Frontal cortex (tissue), 4 donors: Measurements from ENCODE around the gene GSTM2. TPM values are rescaled to one million over a fixed set of nuclear protein-coding genes. Genes with fewer than 3 reads are reported as not detected.

Experiments
- DNase-seq, 2 donors: peaks; one replicate each; pipeline ENCODE4 v3.0.0; 2012; ENCODE audit warnings: low spot score in 2 of 2
- FAIRE-seq: peaks from 2 replicates; lab custom pipeline; 2012; peaks lifted over from hg19 to GRCh38; lab: Jason Lieb, UNC
- total RNA-seq: library from RNA; depleted of rRNA; stranded (reverse); fragments of >200 nt; gene quantifications from one replicate; pipeline ENCODE4 v1.2.3, GENCODE V29; 2014
- donor health status: control.
- donor health status: control.
- donor health status: control.

GSTM2 gene
- total RNA-seq, 1 donor from 2014 or later = 18.8 TPM

DNA sequence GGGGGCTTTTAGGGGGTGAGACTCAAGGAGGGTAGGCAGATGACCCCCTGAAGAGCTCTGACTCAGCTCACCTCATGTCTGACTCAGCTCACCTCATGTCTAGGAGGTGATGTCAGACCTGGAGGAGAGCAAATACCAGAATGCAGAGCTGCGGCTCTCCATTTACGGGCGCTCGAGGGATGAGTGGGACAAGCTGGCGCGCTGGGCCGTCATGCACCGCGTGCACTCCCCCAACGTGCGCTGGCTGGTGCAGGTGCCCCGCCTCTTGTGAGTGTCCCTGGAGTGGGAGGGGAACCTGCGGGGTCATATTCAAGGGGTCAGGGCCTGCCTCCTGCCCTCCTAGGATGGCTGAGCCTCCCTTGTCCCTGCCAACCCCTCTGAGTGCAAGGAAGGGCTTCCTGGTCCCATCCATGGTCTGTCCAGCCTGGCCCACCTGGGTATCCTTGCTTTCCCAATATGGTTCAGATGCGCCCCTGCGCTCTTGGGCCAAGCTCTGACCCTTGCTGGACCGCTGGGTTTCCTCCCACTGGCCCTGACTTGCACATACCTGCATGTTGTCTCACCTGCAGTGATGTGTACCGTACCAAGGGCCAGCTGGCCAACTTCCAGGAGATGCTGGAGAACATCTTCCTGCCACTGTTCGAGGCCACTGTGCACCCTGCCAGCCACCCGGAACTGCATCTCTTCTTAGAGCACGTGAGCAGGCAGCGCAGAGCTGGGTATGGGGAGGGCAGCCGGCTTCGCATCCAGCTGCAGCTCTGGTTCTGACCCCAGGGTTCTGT, 39.1 kb upstream of the GSTM2 start:
- DNase-seq (no peak), FAIRE-seq (no peak)

DNA sequence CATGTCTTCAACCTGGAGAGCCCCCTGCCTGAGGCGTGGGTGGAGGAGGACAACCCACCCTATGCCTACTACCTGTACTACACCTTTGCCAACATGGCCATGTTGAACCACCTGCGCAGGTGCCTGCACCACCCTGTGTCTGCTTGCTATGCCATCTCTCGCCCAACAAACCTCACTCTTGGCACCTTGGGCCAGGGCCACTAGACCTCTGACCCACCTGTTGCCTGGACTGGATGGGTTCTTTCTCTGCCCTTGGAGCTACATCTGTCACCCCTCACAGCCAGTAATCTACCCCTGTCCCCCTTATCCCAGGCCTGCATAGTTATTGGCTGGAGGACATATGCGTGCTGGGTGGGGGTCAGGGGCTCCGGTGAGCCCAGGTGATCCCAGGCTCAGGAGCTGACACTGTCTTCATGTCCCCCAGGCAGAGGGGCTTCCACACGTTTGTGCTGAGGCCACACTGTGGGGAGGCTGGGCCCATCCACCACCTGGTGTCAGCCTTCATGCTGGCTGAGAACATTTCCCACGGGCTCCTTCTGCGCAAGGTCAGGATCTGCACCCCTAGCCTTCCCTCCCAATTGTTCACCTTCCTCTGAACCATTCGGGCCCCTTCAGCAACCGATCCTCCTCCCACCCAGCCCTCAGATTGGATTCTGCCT, 38.4 kb upstream of the GSTM2 start:
- FAIRE-seq = no peak

DNA sequence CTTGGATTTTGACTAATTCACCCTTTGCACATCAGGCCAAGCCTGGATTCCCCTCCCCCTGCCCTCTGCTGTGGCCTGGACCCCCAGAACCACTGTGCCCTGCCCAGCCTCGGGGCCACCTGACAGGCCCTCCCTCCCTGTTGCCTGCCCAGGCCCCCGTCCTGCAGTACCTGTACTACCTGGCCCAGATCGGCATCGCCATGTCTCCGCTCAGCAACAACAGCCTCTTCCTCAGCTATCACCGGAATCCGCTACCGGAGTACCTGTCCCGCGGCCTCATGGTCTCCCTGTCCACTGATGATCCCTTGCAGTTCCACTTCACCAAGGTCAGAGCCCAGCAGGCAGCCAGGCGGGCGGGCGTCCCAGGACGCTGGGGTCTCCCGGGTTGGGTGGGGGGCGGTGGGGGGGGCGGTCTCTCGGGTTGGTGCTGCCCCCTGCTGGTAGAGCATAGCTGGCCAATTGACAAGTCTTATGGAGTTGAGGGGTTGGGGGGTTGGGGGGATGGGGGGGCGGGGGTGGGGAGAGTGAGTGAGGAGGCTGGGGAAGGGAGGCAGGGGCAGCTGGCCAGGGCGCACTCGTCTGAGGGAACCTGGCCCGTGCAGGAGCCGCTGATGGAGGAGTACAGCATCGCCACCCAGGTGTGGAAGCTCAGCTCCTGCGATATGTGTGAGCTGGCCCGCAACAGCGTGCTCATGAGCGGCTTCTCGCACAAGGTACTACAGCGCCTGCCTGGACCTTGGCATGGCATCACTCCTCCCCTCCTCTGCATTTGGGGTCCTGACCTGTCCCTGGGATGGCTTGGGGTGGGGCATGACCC, 37.6 kb upstream of the GSTM2 start:
- no peak for FAIRE-seq
- no peak for DNase-seq

More for the DNA sequence above, 38.4 kb upstream of the GSTM2 start:
- DNase-seq = no peak

DNA sequence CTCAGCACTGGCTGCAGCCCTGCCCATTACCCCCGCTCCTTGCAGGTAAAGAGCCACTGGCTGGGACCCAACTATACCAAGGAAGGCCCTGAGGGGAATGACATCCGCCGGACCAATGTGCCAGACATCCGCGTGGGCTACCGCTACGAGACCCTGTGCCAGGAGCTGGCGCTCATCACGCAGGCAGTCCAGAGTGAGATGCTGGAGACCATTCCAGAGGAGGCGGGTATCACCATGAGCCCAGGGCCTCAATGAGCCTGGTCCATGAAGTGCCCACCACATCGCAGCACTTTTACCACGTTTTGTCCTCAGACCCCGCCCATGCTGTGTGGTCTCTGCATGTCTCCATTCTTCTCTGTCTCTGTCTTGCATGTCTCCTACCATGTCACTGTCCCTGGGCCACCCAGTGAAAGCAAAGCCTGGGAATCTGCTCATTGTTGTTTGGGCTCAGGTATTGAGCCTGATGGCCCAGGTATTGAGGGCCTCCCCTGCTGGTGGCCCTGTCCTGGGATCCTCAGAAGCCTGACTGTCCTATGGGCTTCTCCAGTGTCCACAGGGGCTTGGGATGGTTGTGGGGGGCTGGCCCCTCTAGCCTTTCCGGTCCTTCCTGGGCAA, 36.9 kb upstream of the GSTM2 start:
- DNase-seq (no peak), FAIRE-seq (no peak)

DNA sequence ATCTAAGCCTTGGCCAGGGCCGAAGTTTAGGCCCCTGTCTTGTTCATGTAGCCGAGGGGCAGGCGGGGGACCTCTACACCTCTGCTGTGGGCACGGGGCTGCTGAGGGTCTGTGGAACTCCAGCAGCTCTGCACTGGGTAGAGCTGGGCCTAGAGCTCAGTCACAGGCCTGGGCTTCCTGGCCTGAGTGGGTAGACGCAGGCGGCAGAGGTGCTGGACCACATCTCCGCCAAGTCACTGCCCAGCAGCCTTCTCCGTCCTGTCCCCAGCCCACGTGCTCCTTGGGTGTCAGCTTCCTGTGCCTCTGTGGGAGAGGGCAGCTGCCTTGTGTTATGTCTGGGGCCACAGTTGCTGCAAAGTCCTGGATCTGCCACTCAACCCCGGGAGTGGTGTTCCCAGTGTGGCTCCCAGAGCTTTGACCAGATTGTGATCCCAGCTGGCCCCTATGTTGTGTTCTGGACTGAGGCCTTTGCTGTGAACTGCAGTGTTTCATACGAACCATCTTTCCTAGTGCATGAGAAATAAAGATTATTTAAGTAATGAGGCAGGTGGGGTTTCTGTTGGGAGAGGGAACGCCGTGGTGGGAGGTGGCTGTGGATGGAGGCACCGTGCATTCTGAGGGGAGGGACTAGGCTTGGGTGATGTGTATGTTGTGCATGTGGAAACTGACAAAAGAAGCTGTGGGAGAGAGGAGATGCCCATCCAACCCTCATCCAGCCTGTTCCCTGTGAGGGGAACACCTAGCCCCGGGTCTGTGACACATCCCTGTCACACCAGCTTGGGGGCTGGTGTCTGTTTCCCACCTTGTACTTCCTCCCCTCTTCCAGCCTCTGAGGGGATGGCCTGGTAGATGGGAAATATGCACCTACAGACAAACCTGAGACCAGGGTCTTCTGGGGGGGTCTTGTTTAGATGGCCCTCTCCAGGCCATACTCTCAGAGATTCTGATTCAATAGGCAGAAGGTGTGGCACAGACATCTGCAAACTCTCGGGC, 36.0 kb upstream of the GSTM2 start:
- no peak for FAIRE-seq
- DNase-seq = no peak

DNA sequence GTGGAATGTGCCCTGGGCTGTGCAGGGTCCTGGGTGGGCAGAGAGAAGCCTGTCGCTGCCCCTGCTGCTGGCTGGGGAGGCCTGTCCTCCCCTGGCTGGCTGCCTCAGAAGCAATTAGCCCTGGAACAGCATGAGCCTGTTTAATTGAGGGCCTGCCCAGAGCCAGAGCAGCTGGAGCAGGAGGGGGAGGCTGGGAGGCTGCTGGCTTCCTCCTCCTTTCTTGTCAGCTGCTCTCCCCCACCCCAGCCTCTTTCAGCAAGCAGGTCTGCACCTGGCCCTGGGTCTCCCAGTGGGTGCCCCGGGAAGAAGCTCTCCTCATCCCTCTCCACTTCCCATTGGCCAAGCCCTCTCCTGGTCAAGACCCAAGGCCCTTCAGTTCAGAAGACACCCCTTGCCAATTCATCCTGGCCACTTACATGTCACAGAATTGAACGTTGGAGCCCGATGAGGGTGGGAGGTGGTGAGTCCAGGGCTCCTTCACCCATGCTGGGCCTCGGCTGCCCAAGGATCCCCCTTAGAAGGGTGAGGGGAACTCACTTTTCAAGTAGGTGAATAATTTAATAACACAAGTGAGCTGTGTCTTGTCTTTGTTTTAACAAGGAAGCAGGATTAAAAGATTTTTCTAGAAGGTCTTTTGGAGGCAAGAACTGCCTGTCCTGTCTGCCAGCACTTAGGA, 35.0 kb upstream of the GSTM2 start:
- peak in 1 of 2 donors; percentile 73 for DNase-seq
- no peak for FAIRE-seq

DNA sequence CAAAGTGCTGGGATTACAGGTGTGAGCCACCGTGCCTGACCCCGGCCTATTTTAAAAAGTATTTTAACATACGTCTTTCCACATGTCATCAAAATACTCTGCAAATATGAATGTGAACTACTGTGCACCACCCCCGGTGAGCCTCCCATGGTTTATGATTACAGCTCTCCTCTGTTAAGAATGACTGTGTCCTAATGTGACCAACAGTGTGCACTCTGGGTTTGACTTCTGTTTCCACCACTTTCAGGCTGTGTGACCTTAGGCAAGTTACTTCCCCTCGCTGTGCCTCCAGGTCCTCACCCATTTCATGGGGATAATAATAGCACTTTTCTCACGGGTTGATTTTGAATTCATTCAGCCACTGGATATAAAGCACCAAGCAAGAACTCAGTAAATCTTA, 33.6 kb upstream of the GSTM2 start:
- FAIRE-seq = no peak
- DNase-seq = no peak

DNA sequence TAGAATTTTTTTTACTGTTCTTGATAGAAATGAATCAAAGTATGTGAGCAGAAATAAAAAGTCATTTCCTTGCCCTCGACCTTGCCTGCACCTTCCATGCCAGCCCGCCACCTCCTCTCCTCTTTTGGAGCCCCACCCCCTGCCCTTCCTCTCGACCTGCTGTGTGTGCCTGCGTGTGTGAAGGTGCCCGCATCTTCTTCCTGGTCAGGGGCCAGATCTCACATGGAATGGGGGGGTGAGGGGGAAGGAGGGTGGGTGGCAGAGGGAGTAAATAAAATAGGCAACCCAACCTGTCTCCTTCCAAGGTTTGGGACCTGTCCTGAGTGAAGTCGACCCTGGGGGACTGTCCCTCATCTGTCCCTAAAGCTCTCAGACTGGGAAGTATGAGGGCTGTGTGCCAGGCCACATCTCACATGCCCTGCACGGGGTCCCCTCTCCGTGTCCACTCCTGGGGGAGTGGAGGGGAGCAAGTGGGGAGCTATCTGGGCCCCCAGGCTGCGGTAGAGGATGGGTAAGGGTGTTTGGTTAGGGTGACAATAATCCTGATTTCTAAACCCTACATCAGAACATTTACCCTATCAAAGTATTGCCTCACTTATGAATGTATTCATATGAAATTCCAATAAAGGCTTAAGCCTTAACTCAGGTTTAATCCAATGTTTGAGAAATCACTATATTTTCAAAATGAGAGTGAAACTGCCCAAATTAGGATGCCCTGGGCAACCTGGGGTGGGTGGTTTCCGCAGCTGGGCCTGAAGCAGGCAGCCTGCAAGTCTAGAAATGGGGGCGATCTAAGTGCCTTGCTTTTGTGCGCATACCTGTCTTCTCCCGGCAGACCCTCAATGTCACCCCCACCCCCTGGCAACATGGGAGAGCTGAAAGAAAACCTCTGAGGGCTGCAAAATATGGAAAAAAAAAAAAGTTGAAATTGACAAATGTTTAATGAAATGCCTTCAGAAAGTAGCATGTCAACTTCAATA, 32.8 kb upstream of the GSTM2 start:
- DNase-seq = peak in 1 of 2 donors; percentile 2
- FAIRE-seq = no peak

DNA sequence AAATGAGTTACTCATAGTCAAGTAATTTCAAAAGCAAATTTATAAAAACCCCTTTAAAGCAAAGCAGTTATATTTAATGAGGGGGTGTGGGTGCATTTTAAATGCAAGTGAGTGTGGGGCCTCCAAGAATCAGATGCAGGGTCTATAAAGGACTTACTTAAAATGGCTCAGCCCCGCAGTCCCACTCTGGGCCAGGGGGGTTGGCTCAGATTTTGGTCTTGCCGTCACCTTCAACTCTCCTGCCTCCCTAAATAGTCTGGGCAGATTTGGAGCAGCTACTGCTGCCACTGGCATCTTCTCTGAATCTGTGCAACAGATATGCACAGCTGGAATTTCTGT, 32.0 kb upstream of the GSTM2 start:
- FAIRE-seq = no peak
- DNase-seq = no peak

DNA sequence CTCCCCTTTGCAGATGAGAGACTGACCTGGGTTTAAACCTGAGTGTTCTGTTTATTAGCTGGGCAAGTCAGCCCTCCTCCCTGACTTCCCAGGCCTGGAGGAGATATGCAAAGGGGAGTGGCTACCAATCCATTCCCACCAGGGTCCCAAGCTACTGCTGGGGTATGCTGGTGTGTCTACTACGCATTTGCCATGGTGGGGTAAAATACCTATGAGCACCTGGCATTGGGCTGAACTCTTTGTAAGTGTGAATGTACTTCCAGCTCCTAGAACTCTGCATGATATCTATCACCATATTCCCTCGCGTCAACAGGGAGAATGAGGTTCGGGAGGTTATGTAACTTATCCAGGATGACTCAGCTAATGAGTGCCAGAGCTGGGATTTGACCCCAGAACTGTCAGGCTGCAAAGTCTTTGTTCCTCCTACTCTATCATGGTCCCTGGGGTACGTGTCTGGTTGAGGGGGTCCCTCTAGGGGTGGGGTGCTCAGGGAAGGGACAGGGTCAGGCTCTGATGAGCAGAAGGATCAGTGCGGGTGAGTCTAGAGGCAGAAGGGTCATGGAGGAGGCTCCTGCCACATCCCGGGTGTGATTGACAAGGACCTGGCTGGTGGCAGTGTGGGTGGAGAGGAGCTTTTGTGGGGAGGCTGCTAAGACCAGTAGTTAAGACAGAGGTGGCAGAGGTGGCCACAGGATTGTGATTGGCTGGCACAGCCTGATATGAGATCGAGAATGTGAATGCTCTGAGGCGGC, 31.5 kb upstream of the GSTM2 start:
- no peak for FAIRE-seq

DNA sequence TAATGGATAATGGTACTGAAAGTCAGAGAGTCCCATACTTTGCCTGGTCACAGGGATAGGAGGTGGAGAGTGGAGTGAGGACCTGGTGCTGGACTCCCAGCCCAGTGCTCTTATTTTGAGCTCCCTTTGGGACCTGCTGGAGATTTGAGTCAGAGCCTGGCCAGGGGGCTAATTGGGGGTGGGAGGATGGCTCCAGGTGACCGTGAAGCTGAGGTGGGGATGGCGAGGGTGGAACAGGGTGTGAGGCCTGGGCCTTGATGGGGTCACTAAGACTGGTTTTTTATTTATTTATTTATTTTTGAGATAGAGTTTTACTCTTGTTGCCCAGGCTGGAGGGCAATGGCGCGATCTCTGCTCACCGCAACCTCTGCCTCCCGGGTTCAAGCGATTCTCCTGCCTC, 30.4 kb upstream of the GSTM2 start:
- DNase-seq = no peak
- no peak for FAIRE-seq

More for the DNA sequence above, 31.5 kb upstream of the GSTM2 start:
- no peak for DNase-seq

DNA sequence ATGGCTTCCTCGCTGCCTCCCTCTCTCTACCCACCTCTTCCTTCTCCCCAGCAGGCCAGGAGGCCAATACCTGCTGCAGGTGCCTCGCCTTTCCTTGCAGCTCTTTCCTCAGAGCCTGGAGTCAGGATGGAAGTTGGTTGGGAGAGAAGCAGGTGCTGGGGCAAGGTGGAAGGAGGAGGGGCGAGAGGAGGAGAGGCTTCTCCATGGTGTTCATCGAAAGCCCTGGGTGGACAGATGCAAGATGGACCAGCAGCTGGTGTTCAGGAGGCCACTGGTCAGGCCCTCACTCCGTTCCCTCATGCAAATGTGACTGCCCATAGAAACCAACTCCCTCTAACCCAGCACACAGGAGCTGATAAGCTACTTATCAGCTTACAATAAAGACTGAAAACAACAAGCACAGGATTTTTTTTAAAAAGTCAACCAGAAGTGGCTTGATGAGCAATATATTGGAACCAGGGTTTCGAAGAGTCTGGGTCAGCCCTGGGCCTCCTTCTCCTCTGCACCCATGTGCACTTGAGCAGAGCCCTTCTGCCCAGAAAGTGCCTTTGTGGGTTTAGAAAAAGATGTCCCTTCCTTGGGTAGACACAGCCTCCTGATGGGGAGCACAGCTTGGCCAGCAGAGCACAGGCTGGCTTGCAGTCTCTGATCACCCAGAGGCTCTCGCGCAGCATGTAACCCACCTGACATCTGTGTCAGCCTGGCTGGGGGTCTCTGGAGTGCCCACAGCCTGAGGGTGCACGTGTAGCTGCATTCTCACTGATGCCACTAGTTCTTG, 28.6 kb upstream of the GSTM2 start:
- DNase-seq (no peak), FAIRE-seq (no peak)

DNA sequence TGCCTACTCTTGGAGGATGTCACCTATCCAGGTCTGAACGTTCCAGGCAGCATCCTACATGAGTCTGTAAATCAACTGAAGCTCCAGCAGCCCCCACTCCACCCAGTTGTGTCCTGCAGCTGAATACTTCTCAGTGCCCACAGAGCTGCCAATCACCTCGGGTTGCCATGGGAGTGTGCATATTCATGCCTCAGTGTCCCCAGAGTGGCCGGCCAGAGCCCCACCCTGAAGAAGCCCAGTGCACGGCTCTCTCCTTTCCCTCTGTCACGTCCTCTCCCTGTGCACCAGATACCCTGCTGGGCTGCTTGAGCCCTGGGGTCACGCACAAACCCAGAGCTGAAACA, 28.0 kb upstream of the GSTM2 start:
- FAIRE-seq (no peak), DNase-seq (no peak)

DNA sequence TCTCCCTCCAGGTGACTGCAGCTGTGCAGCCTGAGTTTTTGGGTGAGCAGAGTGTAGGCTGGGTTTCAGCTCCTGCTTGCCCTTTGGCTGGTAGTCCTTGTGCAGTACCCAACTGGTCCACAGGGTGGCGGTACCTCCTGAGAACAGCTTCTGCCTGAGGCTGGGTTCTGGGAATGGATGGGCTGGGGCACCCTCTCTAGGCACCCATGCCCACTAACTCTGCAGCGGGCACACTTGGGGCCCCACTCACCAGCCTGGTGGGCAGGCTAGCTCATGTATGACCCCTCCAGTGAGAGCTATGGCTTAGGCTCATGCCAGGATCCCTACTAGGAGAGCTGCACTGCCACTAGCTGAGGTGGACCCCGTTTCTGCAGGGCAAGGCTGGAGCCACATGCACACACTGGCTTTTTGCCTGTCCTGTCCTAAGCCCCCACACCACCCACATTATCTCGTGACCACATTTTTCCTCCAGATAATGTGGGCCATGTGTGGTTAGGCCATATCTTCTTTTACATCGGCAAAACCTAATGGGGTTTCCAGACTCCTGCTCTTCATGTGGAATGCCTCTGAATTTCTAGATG, 27.5 kb upstream of the GSTM2 start:
- DNase-seq (peak in 1 of 2 donors; percentile 54), FAIRE-seq (no peak)

DNA sequence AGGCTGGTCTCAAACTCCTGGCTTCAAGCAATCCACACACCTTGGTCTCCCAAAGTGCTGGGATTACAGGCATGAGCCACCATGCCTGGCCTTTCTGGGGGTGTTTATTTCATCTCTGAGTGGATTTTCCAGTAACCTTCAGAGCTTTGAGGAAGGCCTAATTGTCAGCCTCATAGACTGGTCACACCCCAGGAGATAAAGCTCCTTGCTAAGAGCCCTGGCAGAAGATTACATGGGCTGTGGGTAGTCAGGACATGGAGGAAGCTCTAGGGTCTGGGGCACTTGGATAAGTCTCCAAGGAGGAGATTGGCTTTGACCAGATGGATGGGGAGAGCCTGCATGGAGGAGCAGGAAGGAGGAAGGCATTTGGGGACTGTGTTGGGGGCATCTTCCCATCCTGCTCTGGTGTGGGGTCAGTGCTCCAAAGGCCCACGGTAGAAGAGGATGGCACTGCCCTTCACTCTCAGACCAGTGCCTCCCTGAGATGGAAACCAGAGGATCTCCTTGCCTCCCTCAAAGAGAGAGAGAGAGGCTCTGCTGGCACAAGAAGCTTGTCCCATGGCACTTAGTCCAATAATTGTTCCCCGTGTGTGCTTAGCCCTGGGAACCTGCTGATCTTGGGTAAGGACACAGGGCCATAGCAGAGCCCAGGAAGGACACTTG, 26.6 kb upstream of the GSTM2 start:
- no peak for FAIRE-seq
- no peak for DNase-seq
